ENCODE data around the gene GALNT9.
"Not testable (repeated sequence)": the region's sequence is repeated elsewhere in the genome, so short reads cannot be mapped to it uniquely, and the experiment has no call there.

GALNT9 gene

DNA sequence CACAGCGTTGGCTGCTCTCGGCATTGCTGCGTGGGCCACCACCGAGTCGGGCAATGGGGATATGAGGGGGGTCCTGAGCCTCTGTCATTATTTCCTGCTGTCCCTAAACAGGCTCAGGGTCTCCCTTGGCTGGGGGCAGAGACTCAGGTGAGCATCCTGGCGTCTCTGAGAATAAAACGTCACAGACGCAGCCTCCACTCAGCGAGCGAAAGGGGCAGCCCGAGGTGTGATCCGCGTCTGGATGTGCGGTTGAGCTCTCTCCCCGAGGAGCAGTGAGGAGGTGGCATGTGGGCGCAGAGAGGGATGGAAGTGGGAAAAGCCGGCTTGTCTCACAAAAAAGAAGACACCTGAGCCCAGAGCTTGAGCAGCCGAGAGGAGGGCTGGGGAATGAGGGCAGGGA, 62.6 kb downstream of the GALNT9 start:
- no peak for DNase-seq (ENCODE audit: insufficient read length, low spot score)
- no peak for TF ChIP-seq CTCF (IDR thresholded peaks at IDR 0.05; ENCODE audit: insufficient read depth, missing control alignments)
- no peak for FAIRE-seq

GRCh38 chr12:132266370-132266769, 63.0 kb downstream of the GALNT9 start:
- no peak for FAIRE-seq
- DNase-seq (ENCODE audit: insufficient read length, low spot score), result no peak
- no peak for TF ChIP-seq CTCF (IDR thresholded peaks at IDR 0.05; ENCODE audit: insufficient read depth, missing control alignments)

DNA sequence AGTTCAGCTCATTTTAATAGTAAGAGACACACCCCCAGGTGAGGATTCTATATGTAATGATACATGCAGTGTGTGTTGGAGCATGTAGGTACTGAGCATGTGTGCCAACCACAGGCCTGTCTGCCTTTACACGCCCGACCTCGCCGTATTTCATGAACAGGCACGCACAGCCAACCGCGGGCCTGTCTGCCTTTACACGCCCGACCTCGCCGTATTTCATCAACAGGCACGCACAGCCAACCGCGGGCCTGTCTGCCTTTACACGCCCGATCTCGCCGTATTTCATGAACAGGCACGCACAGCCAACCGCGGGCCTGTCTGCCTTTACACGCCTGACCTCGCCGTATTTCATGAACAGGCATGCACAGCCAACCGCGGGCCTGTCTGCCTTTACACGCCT, 63.6 kb downstream of the GALNT9 start:
- not testable (repeated sequence) for FAIRE-seq; DNase-seq (ENCODE audit: insufficient read length, low spot score)

DNA sequence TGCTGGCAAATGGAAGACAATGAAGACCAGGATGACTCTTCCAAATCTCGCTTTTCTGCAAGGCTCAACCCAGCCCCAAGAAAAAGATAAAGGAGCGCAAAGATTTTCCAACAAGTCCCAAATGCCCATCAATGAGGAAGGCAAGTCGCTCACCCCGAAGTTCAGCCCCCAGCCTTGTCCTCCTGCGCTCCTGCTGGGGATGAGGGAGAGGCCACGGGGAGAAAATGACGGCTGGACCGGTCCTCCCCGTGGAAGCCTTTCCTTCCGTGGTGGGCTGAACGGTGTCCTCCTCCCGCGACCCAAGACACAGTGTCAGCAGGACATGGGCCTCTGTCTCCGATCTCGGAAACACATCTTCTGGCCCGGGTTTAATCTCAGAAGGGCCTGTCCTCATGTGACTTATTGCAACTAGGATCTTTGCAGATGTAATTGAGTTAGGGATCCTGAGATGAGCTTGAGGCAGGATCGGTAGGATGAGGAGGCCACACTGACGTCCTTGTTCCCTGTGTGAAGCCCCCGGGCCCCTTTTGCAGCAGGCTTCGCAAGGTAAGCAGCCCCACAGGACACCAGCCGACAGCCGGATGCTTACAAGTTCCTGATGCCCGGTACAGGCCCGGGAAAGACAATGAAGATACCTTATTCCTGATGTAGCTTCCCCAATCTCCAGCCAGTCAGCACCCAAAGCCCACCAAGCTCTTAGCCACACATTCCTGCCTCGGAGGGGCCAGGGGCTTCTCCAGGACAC, 64.2 kb downstream of the GALNT9 start:
- FAIRE-seq, result no peak
- TF ChIP-seq CTCF (IDR thresholded peaks at IDR 0.05; ENCODE audit: insufficient read depth, missing control alignments), result no peak
- no peak for DNase-seq (ENCODE audit: insufficient read length, low spot score)

GRCh38 chr12:132264086-132265010, 65.0 kb downstream of the GALNT9 start:
- no peak for FAIRE-seq
- TF ChIP-seq CTCF (IDR thresholded peaks at IDR 0.05; ENCODE audit: insufficient read depth, missing control alignments), result no peak

GRCh38 chr12:132263451-132264049, 65.8 kb downstream of the GALNT9 start:
- no peak for DNase-seq (ENCODE audit: insufficient read length, low spot score)
- no peak for TF ChIP-seq CTCF (IDR thresholded peaks at IDR 0.05; ENCODE audit: insufficient read depth, missing control alignments)
- FAIRE-seq, result no peak

More at GRCh38 chr12:132264086-132265010, 65.0 kb downstream of the GALNT9 start:
- no peak for DNase-seq (ENCODE audit: insufficient read length, low spot score)

GRCh38 chr12:132263061-132263360, 66.4 kb downstream of the GALNT9 start:
- no peak for TF ChIP-seq CTCF (IDR thresholded peaks at IDR 0.05; ENCODE audit: insufficient read depth, missing control alignments)
- FAIRE-seq, result no peak
- no peak for DNase-seq (ENCODE audit: insufficient read length, low spot score)
